Measurements from ENCODE around the gene ELP4. TPM values are rescaled to one million over a fixed set of nuclear protein-coding genes. Genes with fewer than 3 reads are reported as not detected.

Gene ELP4
- total and polyA plus RNA-seq, 9 of the 15 experiments (the other 6 are each of a cell fraction or from before 2014, with no cell fraction given) = 24.1 to 60.3 (median 38.7) TPM

GRCh38 chr11:31815711-31816467, 306.3 kb downstream of the ELP4 start:
- H3K36me3 ChIP-seq (ENCODE audit: control insufficient read depth, insufficient read depth, low read length) = no peaks in the 10 kb centered on the region
- DNase-seq (ENCODE audit: extremely low read depth in 1 of 4, low spot score in 3 of 4) (peak in 3 of 4 experiments; percentile 30 to 45 (median 42)), FAIRE-seq (no peak), ATAC-seq (peak; percentile 35)
- in situ Hi-C loops (cut with MboI) (no loop called here), intact Hi-C loops (cut with micrococcal nuclease) (loop anchor here (5.0 to 10.0 kb wide), 2 partner anchors 311 to 419 kb away; partner anchors contain the start of genes ELP4 and IMMP1L)
- H3K9me1 ChIP-seq (ENCODE audit: control insufficient read depth, insufficient read depth, low read length) = no peaks in the 10 kb centered on the region
- H4K20me1 ChIP-seq (replicated peaks; ENCODE audit: control insufficient read depth, insufficient read depth, low read length) = no peaks in the 10 kb centered on the region; the same call in 1 of the 2 replicates
- CTCF ChIA-PET (ENCODE audit: low intra/inter-chr PET ratio) = no interaction called here
- peak overlapping the region; percentile 17; the same call in 1 of the 2 replicates for H2AFZ ChIP-seq (ENCODE audit: low read depth, low read length)
- H3K4me1 ChIP-seq (replicated peaks in 1 of 2; ENCODE audit: control insufficient read depth in 2 of 2, insufficient read depth in 2 of 2, low read length in 2 of 2) = peaks cover under 1 to 64% of the 10 kb centered on the region in 2 experiments; a peak in 4 of 5 replicates
- peak overlapping the region; percentile 31 for H3K4me2 ChIP-seq (ENCODE audit: insufficient read depth, low read length)
- H3K4me3 ChIP-seq = peak overlapping the region; percentile 34
- H3K79me2 ChIP-seq (ENCODE audit: control insufficient read depth, insufficient read depth, low read length) = no peaks in the 10 kb centered on the region
- 18% methylated on average over 37 of the region's 57 CpGs for WGBS (ENCODE audit: insufficient coverage, low coverage, missing lambda C conversion rate)
- BruUV-seq (replicated peaks) = no TSS peak
- H3K27ac ChIP-seq (ENCODE audit: extremely low read depth, low read depth, low read length) = no peak overlapping the region
- POLR2A ChIA-PET = interaction anchor here (1.0 kb wide), 1 partner anchor 219 kb away, joined by 5 read pairs; no protein-coding TSS in a partner anchor
- 0 out of 4 replicates have a peak overlapping the region, but pooled peaks of 1 of the 2 experiments have one; percentile 2 for H3K9ac ChIP-seq (ENCODE audit: insufficient read depth in 1 of 2, low read depth in 2 of 2, low read length in 2 of 2)
- H3K27me3 ChIP-seq (ENCODE audit: control insufficient read depth in 2 of 2, insufficient read depth in 2 of 2, low read length in 2 of 2) = peaks cover 19 to 72% of the 10 kb centered on the region in 2 experiments; a peak in 4 of 5 replicates
- no peaks in the 10 kb centered on the region for H3K9me3 ChIP-seq (replicated peaks; ENCODE audit: control insufficient read depth, insufficient read depth, low read depth, low read length)
- TF ChIP-seq CTCF (IDR thresholded peaks at IDR 0.05 in 2 of 3, conservative IDR thresholded peaks at IDR 0.05 in 1 of 3; ENCODE audit: insufficient read depth in 2 of 3, low read depth in 1 of 3, low read length in 3 of 3) = peak in 2 of 3 experiments; percentile 4 to 14; a peak in 2 of 6 replicates
- no peak for TF ChIP-seq ID3 (CRISPR knock-in tag; IDR thresholded peaks at IDR 0.05)
- 0 out of 2 replicates have a peak, but pooled peaks have one; percentile 46 for TF ChIP-seq ID3 (tag; IDR thresholded peaks at IDR 0.05)
- TF ChIP-seq ERF (CRISPR knock-in tag; IDR thresholded peaks at IDR 0.05) = 0 out of 2 replicates have a peak, but pooled peaks have one; percentile 25
- TF ChIP-seq CBX2 (IDR thresholded peaks at IDR 0.05; ENCODE audit: insufficient read depth, low read length, poor library complexity, severe bottlenecking) = no peak
- no peak for TF ChIP-seq JUNB (CRISPR knock-in tag; conservative IDR thresholded peaks at IDR 0.05)
- no peak for TF ChIP-seq RBM22 (IDR thresholded peaks at IDR 0.05; ENCODE audit: low read depth, low read length, poor library complexity, severe bottlenecking)
- TF ChIP-seq NFXL1 (CRISPR knock-in tag; IDR thresholded peaks at IDR 0.05) = no peak
- TF ChIP-seq PHF8 (IDR thresholded peaks at IDR 0.05; ENCODE audit: borderline replicate concordance, low read length) = peak; percentile 51; the same call in 1 of the 2 replicates
- peak; percentile 71 for TF ChIP-seq CXXC5 (CRISPR knock-in tag; IDR thresholded peaks at IDR 0.05)
- peak; percentile 41; the same call in 1 of the 2 replicates for TF ChIP-seq CBX1 (IDR thresholded peaks at IDR 0.05; ENCODE audit: low read depth)
- TF ChIP-seq ZFX (CRISPR knock-in tag; IDR thresholded peaks at IDR 0.05) = peak; percentile 59; the same call in 1 of the 2 replicates
- TF ChIP-seq IRF1 (CRISPR knock-in tag; IDR thresholded peaks at IDR 0.05; ENCODE audit: borderline replicate concordance) = no peak
- TF ChIP-seq JUN (IDR thresholded peaks at IDR 0.05; ENCODE audit: borderline replicate concordance, low read depth, low read length) = no peak
- 0 out of 2 replicates have a peak, but pooled peaks have one; percentile 7 for TF ChIP-seq JUN (CRISPR knock-in tag; IDR thresholded peaks at IDR 0.05; ENCODE audit: borderline replicate concordance)
- peak; percentile 30; the same call in 1 of the 2 replicates for TF ChIP-seq BHLHE40 (IDR thresholded peaks at IDR 0.05; ENCODE audit: low read length)
- TF ChIP-seq ZNF830 (CRISPR knock-in tag; IDR thresholded peaks at IDR 0.05) = no peak

Data from K562 (cell line).